Fibroblast of the aortic adventitia (primary cell): ENCODE data around the gene SEC14L1. TPM values are rescaled to one million over a fixed set of nuclear protein-coding genes. Genes with fewer than 3 reads are reported as not detected.
A peak's percentile ranks its signal among the peaks of the same experiment; 100 is the strongest.

ENCODE experiments used
- DNase-seq: peaks from one replicate; pipeline ENCODE4 v3.0.0-alpha.2; 2010; ENCODE audit warnings: low read depth
- H3K4me3 ChIP-seq: 2 replicates; pipeline ENCODE4 v1.5.1; 2011; ENCODE audit warnings: low read depth, mild to moderate bottlenecking, control low read depth, low read length, moderate library complexity
- total RNA-seq: library from RNA; depleted of rRNA; stranded (reverse); fragments of >200 nt; gene quantifications from 2 replicates; pipeline ENCODE4 v1.2.3, GENCODE V29; 2012; ENCODE audit warnings: low replicate concordance
- TF ChIP-seq, protein P1 (sequence below): IDR thresholded peaks from 2 replicates; pipeline ENCODE4 v1.5.1; 2011; ENCODE audit warnings: mild to moderate bottlenecking, low read length, control low read depth, inconsistent platforms; ENCODE audit not compliant: insufficient read depth

The SEC14L1 gene
- total RNA-seq, 1 donor: 34.3 TPM

DNA sequence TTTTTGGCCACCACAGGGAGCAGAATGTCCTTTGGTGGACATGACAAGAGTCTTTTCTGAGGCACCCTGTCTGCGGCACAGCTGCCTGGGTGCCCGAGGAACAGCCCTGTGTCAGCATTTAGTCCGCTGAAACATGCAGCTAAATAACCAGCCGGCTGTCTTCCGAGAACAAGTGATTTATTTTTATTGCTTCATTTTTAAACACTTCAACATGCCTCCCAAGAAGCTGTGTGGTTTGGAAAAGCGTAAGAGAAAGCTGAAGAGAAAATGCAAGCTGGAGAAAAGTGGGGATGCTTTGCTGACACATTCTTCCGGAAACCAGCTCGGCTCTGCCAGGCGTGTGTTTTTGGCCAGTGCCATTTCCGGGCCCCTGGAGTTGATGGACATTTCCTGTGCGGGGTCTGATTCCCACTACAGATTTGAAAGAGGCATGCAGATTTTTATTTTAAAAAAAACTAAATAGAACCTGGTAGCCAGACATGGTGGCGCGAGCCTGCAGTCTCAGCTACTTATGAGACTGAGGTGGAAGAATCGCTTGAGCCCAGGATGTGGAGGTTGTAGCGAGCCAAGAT is 94.7 kb downstream of the SEC14L1 start:
- DNase-seq: peak; percentile 98
- TF ChIP-seq, protein P1, sequence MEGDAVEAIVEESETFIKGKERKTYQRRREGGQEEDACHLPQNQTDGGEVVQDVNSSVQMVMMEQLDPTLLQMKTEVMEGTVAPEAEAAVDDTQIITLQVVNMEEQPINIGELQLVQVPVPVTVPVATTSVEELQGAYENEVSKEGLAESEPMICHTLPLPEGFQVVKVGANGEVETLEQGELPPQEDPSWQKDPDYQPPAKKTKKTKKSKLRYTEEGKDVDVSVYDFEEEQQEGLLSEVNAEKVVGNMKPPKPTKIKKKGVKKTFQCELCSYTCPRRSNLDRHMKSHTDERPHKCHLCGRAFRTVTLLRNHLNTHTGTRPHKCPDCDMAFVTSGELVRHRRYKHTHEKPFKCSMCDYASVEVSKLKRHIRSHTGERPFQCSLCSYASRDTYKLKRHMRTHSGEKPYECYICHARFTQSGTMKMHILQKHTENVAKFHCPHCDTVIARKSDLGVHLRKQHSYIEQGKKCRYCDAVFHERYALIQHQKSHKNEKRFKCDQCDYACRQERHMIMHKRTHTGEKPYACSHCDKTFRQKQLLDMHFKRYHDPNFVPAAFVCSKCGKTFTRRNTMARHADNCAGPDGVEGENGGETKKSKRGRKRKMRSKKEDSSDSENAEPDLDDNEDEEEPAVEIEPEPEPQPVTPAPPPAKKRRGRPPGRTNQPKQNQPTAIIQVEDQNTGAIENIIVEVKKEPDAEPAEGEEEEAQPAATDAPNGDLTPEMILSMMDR: no peak
- H3K4me3 ChIP-seq: peak overlapping the region; percentile 61

DNA sequence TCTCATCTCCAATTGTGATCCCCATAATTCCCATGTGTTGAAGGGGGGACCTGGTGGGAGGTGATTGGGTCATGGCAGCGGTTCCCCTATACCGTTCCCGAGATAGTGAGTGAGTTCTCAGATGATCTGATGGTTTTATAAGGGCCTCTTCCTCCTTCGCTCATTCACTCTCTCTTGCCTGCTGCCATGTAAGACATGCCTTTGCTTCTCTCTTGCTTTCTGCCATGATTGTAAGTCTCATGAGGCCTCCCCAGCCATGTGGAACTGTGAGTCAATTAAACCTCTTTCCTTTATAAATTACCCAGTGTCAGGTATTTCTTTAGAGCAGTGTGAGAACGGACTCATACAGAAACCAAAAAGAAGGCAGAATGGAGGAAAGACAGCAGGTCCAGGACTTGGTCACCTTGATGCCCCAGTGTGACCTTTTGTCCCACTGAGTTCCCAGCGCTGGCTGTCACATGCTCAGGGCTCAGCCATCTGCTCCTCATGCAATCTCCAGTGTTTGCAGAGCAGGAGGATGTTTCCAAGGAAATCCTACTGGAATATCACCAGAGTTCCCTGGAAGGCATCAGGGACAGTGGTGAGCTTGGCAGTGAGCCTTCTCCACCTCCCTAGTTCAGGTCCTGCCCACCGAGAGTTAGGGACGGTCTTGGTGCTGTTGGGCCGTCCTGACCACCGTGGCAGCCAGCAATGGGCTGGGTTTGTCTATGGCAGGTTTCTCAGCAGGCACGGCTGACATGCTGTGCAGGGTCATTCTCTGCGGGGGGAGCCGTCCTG is 96.7 kb downstream of the SEC14L1 start:
- TF ChIP-seq, protein P1: no peak
- no peak overlapping the region for H3K4me3 ChIP-seq
- DNase-seq: no peak

GRCh38 chr17:77240976-77241375 is 100.2 kb downstream of the SEC14L1 start:
- DNase-seq: no peak
- no peak overlapping the region for H3K4me3 ChIP-seq
- TF ChIP-seq, protein P1: no peak

DNA sequence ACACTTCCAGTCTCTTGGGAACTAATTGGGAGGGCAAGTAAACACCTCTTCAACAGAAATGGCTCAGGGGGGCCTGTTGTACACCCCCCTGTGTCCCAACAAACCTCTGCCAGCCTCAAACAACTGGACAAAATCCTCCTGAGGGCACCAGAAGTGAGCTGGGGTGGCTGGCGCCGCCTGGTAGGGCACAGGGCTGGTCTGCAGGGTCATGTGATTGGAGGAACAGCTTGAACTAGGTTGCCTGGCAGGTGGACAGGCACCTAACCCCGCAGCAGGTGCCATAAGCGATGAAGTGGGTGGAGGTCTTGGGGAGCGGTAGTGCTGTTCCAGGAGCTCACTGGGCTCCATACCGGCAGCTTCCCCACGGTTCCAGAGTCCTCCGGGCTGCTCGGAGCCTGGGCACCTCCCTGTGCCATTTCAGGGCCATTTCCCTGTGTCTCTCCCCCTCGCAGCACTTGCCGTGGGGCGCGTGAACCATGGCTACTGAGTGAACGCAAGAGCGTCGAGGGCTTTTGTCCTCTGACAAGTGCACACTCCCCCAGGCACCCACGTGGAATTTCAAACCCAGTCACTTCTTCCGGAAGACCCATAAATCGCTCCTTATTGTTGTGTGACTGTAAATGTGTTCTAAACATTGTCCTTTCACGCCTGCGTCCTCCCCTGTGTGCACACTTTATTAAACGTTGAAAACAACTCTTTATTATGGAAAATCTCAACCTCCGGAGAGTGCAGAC is 101.5 kb downstream of the SEC14L1 start:
- no peak for DNase-seq
- H3K4me3 ChIP-seq: no peak overlapping the region
- TF ChIP-seq, protein P1: no peak

DNA sequence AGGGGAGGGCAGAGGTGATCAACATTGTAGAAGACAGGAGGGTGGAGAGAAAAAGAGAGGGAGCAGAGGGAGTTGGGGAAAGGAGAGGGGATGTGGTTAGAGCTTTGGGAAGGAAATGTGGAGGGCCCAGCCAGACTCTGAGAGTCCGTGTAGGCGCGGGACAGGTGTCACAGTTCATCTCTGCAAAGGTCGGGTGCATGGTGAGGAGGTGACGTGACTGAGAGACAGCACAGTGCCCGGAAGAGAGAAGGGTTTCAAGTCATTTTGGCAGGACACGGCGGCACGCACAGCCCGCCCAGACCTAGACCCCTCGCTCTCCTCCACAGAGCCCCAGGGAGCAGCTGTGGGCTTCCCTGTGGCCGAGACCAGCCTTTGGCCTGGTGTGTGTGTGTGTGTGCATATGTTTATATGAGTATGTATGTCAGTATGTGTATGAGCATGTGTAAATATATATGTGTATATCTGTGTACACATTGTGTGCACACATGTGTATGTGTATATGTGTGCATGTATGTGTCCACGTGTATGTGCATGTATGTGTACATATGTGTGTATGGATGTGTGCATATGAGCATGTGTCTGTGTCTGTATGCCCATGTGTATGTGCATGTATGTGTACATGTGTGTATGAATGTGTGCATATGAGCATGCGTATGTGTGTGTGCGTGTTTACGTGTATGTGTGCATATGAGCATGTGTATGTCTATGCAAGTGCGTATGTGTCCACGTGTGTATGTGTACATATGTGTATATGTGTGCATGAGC is 104.6 kb downstream of the SEC14L1 start:
- no peak overlapping the region for H3K4me3 ChIP-seq
- DNase-seq: no peak
- TF ChIP-seq, protein P1: no peak
